HG02852 (cell line): Measurements from ENCODE around the gene RPP30.

Experiments
- ATAC-seq: cut with Tn5 transposase; IDR thresholded peaks from one replicate; pipeline ENCODE4 v1.9.1; 2021; ENCODE audit warnings: mild to moderate bottlenecking, moderate library complexity; ENCODE audit not compliant: unreplicated experiment

Gene RPP30

DNA sequence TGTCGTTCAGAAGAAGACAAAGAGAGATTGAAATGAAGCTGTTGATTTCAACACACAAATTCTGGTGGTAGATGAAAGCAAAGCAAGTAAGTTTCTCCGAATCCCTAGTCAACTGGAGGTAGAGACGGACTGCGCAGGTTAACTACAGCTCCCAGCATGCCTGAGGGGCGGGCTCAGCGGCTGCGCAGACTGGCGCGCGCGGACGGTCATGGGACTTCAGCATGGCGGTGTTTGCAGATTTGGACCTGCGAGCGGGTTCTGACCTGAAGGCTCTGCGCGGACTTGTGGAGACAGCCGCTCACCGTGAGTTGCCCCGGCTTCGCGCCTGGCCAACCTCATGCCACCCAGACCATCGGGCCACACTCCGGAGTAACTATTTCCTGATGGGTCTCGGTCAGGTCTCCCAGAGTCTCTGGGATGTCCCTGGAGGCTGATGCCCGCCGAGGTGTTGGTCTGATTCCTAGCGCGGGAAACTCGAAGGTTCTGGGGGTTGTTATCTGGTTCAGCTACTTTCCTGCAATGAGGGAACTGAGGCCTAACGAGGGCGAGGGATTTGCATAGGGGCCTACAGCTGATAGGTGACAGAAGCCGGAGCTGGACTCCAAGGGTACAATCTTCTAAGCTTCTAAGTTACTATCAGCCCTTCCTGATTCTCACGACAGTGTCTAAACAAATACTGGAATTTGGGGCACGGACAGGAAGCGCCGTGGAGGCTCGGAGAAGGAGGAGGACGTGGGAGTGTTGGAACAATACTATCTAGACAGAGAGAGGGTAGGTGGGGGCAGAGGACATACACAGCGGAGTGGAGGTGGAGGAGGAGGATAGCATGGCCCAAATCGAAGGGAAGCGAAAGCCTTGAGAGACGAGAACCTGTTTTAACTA, at the start of gene RPP30:
TSS of gene RPP30 (plus strand) at position 209 of the 882 bp plus-strand sequence. CDS start at position 222, 13 bp downstream.
- ATAC-seq: peak; percentile 98

DNA sequence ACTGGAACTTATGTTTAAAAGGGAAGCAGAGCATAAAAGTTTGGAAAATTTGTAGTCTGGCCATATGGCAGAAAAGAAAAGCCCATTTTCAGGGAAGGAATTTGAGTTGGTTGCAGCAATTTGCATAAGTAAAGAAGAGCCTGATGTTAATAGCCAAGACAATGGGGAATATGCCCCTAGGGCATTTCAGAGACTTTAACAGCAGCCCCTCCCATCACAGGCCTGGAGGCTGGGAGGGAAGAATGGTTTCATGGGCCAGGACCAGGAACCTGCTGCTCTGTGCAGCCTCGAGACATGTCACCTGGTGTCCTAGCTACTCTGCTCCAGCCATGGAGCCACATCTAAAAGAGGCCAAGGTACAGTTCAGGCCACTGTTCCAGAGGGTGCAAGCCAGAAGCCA, 49.3 kb upstream of the RPP30 start:
- ATAC-seq: no peak

DNA sequence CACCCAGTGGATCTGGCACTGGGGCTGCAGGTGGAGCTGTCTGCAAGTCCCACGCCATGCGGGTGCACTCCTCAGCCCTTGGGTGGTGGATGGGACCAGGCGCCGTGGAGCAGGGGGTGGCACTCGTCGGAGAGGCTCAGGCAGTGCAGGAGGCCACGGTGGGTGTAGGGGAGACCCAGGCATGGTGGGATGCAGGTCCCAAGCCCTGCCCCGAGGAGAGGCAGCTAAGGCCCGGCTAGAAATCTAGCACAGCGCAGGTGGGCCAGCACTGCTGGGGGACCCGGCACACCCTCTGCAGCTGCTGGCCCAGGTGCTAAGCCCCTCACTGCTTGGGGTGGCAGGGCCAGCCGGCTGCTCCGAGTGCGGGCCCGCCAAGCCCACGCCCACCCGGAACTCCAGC, 39.7 kb upstream of the RPP30 start:
- ATAC-seq: no peak

DNA sequence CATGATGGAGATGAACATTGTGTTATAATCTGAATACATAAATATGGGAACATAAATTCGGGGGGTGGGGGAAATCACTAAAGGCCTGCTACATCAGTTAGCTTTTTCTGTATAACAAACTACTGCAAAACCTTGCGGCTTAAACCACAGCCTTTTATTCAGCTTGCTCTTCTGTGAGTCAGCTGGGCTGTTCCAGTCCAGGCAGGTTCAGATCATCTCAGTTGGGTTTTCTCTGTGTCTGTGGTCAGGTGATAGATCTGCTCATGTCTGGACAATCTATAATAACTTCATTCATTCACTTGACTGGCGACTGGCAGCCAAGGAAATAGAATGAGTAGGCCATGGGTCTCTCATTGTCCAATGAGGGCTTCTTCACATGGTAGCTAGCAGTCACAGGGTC, 37.4 kb upstream of the RPP30 start:
- no peak for ATAC-seq

DNA sequence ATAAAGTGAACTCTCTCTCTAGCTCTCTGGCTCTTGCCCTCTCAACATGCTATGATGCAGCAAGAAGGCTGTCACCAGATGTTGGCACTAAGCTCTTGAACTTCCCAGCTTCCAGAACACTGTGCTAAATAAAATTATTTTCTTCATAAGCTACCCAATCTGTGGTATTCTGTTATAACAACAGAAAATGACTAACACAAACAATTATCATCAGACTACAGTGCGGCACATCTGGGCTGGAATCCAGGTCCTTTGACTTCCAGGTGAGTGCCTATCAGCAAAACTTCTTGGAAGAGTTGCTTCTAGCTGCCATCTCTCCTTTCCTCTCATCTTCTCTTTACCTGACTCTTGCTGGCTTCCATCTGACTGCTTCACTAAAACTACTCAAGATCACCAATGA, 34.3 kb upstream of the RPP30 start:
- no peak for ATAC-seq

DNA sequence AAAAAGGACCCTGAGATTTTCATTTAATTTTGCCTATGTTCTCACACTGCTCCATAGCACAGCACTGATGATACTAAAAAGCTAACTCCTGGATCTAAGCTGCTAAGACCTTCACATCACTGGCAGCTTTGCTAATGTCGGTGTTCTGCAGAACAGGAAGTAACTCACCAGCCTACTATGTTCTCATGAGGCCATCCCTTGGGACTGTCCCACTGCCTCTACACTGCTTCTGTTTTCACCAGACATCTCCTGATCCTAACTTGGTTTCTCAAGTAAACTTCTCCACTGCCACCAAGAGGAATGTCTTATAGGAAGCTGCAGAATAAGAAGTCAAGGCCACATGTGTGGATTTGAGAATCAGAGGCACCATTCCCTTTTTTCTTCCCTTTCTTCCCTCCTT, 29.0 kb upstream of the RPP30 start:
- ATAC-seq: no peak

DNA sequence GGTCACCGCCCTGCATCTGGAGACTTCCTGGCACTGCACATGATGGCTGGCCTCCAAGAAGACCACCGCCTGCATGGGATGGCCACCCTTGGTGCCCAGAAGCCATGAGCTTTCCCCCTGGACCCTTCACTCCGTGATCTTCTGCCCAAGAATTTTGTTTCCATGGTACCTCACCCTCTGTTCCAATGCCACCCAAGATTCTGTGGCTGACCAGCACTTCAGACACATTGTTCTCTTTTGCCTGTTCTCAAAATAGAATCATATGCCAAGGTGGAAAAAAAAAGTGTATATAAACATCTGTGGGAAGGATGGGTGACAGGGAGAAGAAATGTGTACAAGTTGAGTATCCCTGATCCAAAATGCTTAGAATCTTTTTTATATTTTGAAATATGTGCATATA, 26.0 kb upstream of the RPP30 start:
- no peak for ATAC-seq

DNA sequence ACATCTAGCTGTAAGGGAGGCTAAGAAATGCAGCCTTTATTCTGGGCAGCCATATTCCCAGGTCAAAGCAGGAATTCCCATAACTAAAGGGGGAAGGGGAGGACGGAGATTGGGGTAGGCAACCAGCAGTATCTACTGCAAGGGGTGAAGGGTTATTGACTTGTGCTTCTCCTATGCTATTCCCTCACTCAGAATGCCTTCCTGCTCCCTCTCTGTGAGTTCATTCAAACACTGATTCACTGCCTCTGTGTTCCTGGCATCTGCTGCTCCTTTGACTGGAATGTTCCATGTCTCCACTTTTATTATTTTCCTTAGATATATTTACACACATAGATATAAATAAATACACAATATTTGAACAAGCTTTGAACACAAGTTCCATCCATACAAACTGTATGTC, 25.0 kb upstream of the RPP30 start:
- no peak for ATAC-seq

DNA sequence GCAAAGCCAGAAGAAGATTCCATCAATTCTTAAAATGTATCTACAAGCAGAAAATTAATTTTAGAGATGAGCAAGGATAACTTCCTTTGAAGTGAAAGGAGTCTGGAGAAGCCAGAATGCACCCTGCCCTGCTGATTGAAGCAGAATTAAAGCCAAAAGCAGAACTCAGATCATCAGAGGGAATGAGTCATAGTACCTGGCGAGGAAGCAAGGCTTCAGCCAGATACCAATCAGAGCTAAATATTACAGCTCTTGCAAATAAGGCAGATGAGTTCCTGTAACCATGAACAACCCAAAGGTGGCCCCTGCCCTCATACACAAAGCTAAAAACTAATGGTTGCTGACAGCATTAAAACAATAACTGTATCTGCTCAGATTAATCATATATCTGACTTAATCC, 24.3 kb upstream of the RPP30 start:
- no peak for ATAC-seq

DNA sequence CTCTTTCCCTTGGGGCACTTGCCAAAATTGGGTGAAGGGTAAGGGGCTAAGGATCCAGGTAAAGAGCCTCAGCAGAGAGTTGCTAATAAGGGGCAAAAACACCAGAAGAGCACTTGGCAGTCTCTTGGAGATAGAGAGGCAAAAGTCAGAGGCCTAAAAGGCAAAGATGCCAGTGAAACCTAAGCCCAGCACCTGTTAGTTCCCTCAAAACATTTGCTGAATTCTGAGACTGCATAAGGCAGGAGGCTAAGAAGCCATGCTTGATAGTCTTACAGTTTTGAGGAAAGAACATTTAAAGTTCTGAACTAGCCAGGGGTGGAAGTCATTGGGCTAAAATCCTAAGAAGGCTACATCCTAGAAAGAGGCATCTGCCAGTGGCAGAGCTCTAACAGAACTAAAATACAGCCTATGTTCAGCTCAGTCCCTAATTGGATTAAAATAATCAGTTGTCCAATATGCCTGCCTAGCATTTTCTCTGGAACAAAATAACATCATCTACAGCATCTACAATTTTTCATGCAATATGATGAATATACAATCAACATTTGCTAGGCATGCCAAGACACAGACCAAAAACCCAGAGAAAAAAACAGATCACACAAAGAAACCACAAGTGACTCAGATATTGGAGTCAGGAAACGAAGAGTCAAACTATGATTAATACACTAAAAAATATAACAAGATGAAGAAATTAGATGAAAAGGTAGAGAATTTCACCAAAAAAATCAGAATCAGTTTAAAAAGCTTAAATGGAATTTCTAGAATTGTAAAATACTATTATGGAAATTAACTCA, 21.6 kb upstream of the RPP30 start:
- no peak for ATAC-seq

DNA sequence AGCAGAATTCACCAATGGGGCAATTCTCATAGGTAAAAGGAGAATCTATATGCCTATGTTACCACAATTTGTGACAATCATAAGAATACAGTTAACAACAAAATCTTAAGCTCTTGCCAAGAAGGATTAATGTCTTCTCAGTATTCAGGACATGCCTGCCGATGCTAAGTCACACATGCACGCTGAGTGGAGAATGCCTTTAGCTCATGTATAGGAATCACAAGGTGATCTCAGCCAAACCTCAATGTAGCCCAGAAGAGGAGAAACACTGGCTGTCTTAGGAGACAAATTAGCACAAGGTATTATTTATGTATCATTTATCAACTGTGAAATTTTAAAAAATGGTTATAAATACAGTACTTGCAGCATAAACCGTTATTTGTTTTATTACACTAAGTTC, 16.6 kb upstream of the RPP30 start:
- no peak for ATAC-seq

DNA sequence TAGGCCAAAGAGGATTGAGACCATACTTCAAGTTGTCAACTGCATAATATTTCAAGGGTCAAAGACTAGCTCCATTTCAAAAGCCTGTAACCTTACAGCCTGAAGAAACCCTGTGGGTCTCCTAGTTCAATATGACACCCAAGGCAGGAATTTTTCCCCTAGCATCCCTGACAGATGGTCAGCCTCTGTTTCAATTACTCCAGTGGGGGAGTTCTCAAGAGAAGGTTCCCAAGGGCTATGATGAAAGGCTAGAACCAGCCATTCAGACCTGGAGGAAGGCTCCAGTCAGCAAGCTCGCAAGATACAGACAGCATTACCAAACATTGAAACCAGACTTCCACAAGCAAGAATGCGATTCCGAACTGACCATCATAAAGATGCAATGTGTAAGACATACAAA, 15.5 kb upstream of the RPP30 start:
- ATAC-seq: no peak

DNA sequence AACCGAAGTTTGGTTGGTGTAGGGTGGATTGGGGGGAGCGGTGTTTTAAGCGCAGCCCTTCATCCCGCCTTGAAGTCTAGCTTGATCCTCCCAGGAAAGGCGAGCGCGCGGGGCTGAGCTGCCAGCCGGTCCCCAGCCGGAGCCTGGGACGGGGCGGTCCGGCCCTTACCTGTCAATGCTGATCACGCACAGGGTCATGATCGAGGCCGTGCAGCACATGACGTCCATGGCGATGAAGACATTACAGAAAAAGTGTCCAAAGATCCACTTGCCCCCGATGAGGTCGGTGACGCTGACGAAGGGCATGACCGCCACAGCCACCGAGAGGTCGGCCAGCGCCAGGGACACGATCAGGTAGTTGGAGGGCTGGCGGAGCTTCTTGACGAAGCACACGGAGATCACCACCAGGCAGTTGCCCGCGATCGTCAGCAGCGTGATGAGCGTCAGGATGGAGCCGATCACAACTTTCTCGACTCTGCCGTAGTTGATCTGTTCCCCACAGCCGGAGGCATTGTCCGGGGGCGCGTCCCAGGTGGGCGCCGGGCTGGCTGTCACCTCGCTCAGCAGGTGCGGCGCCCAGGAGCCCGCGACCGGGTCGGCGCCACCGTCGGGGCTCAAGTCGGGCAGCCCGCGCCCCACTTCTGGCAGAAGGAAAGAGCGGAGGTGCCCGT, 14.7 kb upstream of the RPP30 start:
- ATAC-seq: peak; percentile 10

DNA sequence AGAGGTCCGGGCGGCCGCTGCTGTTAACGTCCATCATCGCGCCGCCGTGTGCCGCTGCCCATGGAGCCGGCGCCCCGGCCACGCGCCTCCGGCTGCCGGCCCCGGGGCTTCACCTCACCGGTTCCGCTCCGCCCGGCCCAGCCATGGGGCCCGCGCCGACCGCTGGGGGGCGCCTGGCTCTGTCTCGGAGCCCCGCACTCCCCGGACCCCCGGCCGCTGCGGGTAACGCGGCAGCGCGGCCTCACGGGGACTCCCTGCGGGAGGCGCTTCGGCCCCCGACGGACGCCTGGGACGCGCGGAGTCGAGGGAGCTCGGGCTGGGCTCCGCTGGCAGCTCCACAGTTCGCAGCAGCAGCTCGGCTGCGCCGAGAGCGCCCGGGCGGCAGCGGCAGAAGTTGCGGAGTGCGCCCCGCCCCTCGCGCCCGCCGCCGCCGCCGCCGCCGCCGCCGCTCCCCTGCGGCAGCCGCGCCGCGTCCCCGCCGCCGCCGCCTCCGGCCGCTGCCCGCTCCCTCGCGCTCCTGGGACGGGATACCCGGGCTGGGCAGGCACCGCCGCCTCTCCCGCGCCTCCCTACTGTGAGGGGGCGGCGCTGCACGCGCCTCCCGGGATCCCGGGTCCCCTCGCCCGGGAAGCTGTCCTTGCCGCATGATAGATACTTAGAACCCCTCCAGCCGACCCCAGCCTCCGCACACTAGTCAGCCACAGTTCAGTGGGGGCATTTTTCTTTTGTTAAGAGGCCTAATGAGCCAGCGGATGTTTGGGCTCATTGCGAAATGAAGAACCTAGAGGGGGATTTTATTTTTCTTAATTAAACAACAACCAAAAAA, 13.9 kb upstream of the RPP30 start, which contains the start of gene HTR7:
TSS of gene HTR7 (minus strand) at position 405 of the 826 bp plus-strand sequence. CDS start at position 37, 368 bp downstream.
- peak; percentile 69 for ATAC-seq

DNA sequence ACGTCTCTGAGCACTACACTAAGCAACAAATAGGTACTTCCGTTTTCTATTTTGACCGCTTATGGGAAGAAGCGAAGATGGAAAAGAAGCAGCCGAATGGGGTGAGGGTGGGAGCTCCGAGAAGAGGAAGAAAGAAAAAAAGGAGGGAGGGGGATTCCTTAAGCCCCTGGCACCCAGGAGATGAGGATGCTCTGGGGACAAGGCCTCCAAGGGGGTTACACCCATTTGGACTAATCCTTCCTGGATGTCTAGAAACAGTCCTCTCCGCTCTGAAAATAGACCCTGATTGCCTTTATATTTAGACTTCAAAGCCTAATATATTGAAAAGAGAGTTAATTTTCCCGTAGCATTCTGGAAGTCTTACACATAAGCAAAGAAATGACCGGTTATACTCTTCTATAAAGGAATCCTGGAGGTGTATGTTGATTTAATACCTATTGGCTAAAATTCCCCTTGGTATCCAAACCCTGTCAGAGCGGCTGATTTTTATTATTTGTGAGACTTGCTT, 13.3 kb upstream of the RPP30 start:
- no peak for ATAC-seq

DNA sequence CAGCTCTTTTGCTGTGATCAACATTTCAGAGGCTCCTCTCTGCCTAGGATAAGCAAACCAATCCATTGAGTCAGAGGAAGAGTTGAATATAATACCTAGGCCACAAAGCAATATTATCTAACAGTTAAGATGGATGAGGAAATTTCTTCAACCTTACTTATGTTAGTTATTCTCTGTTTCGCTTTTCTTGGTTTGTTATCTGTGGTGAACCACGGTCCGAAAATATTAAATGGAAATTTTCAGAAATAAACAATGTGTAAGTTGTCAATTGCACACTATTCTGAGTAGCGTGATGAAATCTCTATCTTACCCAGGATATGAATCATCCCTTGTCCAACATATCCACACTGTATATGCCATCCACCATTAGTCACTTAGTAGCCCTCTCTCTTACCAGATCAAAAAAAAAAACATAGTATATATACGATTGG, 12.4 kb upstream of the RPP30 start:
- ATAC-seq: no peak

DNA sequence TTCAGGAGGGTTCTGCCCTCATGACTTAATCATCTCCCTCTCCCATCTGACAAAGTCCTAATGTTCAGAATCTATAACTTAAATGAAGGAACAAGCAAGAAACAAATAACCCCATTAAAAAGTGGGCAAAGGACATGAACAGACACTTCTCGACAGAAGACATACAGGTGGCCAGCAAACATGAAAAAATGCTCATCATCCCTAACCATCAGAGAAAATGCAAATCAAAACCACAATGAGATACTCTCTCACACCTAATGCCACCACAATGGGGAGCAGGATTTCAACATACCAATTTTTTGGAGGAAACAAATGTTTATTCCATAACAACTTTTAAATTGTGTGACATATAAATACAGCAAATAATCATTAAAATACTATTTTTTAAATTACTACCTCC, 11.0 kb upstream of the RPP30 start:
- no peak for ATAC-seq

DNA sequence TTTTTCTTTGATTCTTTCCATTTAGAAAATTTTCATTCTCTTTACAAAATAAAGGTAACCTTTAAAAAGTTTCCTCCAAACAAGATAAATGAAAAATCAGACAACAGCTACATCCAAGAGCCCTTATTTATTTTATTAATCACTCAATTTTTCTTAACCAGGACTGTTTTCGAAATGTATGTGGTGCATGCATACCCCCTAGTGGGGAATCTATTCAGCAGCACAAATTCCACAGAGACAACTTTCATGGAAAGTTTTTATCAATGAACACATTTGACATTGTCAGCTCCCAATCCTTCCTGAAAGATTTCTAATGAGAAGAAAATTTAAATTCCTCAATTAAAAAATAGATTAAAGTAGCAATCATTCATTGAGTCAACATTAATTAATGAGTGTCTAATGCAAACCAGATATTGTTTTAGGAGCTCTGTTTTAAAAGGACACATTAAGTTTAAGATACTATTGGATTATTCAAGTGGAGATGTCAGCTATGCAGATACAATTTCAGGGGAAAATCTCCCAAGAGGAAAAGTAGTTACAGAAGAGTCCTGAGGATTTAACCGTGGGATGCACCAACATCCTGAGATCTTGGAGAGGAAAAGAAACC, 8.8 kb upstream of the RPP30 start:
- no peak for ATAC-seq

DNA sequence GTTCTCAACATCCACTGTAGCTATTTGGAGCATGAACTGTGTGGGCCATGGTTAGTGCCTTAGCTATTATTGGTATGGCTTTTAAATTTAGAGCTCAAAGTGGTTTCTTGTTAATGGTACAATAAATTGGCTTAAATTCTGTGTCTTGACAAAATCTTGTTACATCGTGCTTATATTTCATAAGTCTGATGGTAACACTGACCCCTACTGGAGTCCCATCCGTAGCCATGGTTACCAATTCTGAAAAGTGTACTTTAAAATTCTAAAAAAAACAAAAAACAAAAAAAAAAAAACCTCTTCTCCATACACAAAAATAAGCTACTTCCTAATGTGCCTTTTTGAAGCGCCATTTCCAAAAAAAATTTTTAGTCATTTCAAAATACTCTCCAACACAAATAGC, 6.4 kb upstream of the RPP30 start:
- no peak for ATAC-seq

DNA sequence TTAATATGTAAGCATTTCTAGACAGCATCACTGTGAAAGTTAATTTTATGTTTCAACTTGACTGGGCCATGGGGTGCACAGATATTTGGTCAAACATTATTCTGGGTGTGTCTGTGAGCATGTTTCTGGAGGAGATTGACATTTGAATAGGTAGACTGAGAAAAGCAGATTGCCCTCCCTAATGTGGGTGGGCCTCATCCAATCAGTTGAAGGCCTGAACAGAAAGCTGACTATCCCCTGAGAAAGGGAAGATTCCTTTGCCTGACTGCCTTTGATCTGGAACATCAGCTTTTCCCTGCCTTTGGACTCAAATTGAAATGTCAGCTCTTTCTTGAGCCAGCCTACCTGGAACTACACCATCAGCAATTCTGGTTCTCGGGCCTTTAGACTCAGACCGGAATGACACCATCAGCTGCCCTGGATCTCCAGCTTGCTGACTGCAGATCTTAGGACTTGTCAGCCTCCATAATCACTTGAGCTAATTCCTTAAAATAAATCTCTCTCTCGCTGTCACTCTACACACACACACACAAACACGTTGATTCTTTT, 5.7 kb upstream of the RPP30 start:
- no peak for ATAC-seq
